ENCODE measurements around the gene COL11A1.
"Not testable (repeated sequence)": the region's sequence is repeated elsewhere in the genome, so short reads cannot be mapped to it uniquely, and the experiment has no call there.

The COL11A1 gene

DNA sequence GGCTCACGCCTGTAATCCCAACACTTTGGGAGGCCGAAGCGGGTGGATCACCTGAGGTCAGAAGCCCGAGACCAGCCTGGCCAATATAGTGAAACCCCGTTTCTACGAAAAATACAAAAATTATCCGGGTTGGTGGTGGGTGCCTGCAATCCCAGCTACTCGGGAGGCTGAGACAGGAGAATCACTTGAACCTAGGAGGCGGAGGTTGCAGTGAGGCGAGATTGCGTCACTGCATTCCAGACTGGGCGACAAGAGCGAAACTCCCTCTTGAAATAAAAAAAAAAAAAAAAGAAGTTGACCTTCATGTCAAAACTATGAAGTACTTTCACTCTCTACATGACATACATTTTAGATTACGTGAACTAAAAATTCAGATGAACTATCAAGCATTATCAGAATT is 153.7 kb downstream of the COL11A1 start:
- TF ChIP-seq, protein P1, sequence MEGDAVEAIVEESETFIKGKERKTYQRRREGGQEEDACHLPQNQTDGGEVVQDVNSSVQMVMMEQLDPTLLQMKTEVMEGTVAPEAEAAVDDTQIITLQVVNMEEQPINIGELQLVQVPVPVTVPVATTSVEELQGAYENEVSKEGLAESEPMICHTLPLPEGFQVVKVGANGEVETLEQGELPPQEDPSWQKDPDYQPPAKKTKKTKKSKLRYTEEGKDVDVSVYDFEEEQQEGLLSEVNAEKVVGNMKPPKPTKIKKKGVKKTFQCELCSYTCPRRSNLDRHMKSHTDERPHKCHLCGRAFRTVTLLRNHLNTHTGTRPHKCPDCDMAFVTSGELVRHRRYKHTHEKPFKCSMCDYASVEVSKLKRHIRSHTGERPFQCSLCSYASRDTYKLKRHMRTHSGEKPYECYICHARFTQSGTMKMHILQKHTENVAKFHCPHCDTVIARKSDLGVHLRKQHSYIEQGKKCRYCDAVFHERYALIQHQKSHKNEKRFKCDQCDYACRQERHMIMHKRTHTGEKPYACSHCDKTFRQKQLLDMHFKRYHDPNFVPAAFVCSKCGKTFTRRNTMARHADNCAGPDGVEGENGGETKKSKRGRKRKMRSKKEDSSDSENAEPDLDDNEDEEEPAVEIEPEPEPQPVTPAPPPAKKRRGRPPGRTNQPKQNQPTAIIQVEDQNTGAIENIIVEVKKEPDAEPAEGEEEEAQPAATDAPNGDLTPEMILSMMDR (IDR thresholded peaks at IDR 0.05; ENCODE audit: extremely low read depth, missing control alignments), result no peak
- no peak for DNase-seq (ENCODE audit: low spot score)

GRCh38 chr1:102952400-102952799 is 155.9 kb downstream of the COL11A1 start:
- DNase-seq (ENCODE audit: low spot score), result no peak
- TF ChIP-seq, protein P1 (IDR thresholded peaks at IDR 0.05; ENCODE audit: extremely low read depth, missing control alignments), result no peak

DNA sequence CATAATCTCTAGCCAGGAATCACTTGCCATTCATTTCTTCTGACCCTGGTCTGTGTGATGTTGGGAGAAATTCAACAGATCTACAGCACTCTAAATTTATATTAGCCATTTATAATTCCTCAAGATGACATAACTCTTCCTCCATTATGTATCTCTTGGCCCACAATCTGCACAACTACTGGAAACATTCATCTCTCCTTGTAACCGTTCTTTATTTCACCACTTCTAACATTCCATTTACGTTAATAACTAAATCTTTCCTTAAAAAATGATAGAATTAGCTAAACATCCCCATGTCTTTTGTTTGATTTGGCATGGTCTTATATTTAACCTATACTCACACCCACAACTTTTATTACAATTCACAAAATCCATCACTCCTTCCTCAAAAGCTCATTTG is 166.0 kb downstream of the COL11A1 start:
- no peak for DNase-seq (ENCODE audit: low spot score)
- TF ChIP-seq, protein P1 (IDR thresholded peaks at IDR 0.05; ENCODE audit: extremely low read depth, missing control alignments), result no peak

- TF ChIP-seq, protein P1 (IDR thresholded peaks at IDR 0.05; ENCODE audit: extremely low read depth, missing control alignments), result no peak
- DNase-seq (ENCODE audit: low spot score), result no peak
Measured at GRCh38 chr1:102941366-102941947, 166.9 kb downstream of the COL11A1 start.

DNA sequence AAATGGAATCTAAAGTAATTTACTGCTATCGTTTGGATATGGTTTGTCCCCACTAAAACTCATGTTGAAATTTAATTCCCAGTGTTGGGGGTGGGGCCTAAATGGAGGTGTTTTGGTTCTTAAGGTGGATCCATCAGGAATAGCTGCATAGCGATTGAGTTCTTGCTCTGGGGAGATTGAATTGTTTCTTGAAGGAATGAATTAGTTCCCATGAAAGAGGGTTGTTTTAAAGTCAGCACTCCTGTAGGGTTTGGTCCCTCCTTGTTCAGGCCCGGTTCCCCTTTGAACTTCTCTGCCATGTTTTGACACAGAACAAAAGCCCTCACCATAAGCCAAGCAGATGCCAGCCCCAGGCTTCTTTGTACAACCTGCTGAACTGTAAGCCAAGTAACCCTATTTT is 170.9 kb downstream of the COL11A1 start:
- TF ChIP-seq, protein P1 (IDR thresholded peaks at IDR 0.05; ENCODE audit: extremely low read depth, missing control alignments), result no peak
- DNase-seq (ENCODE audit: low spot score), result no peak

DNA sequence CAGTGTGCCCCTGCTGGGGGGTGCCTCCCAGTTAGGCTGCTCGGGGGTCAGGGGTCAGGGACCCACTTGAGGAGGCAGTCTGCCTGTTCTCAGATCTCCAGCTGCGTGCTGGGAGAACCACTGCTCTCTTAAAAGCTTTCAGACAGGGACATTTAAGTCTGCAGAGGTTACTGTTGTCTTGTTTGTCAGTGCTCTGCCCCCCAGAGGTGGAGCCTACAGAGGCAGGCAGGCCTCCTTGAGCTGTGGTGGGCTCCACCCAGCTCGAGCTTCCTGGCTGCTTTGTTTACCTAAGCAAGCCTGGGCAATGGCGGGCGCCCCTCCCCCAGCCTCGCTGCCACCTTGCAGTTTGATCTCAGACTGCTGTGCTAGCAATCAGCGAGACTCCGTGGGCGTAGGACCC is 175.0 kb downstream of the COL11A1 start:
- DNase-seq (ENCODE audit: low spot score), result not testable (repeated sequence)

DNA sequence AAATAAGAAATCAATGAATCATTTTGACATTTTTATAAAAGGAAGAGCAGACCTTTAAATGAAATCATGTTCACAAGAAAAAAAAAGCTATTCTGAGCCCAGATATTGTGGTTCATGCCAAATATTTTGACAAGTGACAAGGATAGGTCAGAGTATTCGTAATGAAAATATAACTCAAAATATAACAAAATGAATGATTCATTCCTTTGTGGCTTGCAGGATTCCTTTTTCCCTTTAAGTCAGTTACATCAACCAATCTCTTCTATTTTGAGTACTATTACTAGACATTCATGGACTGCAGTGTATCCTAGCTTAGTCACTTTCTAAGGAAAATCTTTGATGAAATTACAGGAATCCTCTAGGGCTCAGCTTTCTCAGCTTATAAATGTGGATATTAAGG is 188.7 kb downstream of the COL11A1 start:
- DNase-seq (ENCODE audit: low spot score), result no peak
- TF ChIP-seq, protein P1 (IDR thresholded peaks at IDR 0.05; ENCODE audit: extremely low read depth, missing control alignments), result no peak

DNA sequence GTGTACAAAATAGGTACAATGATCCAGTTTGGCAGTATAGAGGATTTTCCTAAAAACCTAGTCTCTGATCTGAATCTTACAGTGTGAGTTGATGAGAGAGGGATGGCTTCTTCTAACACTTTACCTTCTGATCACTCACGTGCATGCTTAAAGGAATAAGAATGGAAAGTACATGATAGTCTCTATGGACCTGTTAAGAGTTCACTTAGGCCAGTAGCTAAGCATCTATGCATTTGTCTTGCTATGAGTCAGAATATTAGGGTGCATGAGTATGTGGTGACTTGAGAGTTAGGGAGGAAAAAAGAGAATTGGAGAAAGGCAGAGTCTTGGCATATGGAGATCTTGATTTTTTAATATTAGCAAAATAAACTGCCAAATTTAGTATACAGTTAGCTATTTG is 206.3 kb downstream of the COL11A1 start:
- no peak for DNase-seq (ENCODE audit: low spot score)
- TF ChIP-seq, protein P1 (IDR thresholded peaks at IDR 0.05; ENCODE audit: extremely low read depth, missing control alignments), result no peak
